ENCODE data around the gene ONECUT1. TPM values are rescaled to one million over a fixed set of nuclear protein-coding genes. Genes with fewer than 3 reads are reported as not detected.

ONECUT1 gene
- total and polyA plus RNA-seq, 2 of the 8 experiments (the other 6 are each of a cell fraction or from before 2014, with no cell fraction given) = 0.65 to 6.4 TPM

- Histone ChIP-seq H3K36me3 (ENCODE audit: control insufficient read depth in 2 of 4, insufficient read depth in 4 of 4, low read length in 3 of 4) (no peaks in the 10 kb centered on the region), H2BK20ac (ENCODE audit: low read length) (no peak overlapping the region), H4K91ac (replicated peaks; ENCODE audit: insufficient read length, low read length) (no peak overlapping the region), H3K27ac (ENCODE audit: low read depth, low read length) (no peak overlapping the region), H2AFZ (ENCODE audit: low read length) (peak overlapping the region; percentile 85; the same call in 1 of the 2 replicates), H3K23ac (ENCODE audit: insufficient read length) (no peak overlapping the region), H2BK5ac (ENCODE audit: low read depth, low read length) (no peak overlapping the region), H3K9ac (replicated peaks in 1 of 4; ENCODE audit: extremely low read depth in 1 of 4, low read depth in 3 of 4, low read length in 3 of 4) (no peak overlapping the region), H3K18ac (ENCODE audit: extremely low read depth, low read length) (no peak overlapping the region), H3K79me2 (ENCODE audit: control insufficient read depth in 1 of 2, insufficient read depth in 2 of 2, low read length in 2 of 2) (no peaks in the 10 kb centered on the region), H4K5ac (ENCODE audit: insufficient read length, low read depth, low read length) (no peak overlapping the region), H4K8ac (ENCODE audit: extremely low read depth, insufficient read depth, low read length) (no peak overlapping the region), H3K14ac (ENCODE audit: insufficient read length) (no peak overlapping the region), H3K9me3 (ENCODE audit: insufficient read depth in 2 of 2, low read depth in 1 of 2, low read length in 1 of 2) (no peaks in the 10 kb centered on the region), H3K56ac (replicated peaks; ENCODE audit: insufficient read length, low read depth, low read length) (no peak overlapping the region), H2BK12ac (ENCODE audit: low read depth, low read length) (0 out of 2 replicates have a peak overlapping the region, but pooled peaks have one; percentile 55), H3K4me3 (ENCODE audit: extremely low read depth in 1 of 4, insufficient read depth in 2 of 4, low read depth in 3 of 4, low read length in 4 of 4) (no peak overlapping the region), H4K20me1 (replicated peaks in 1 of 2; ENCODE audit: control insufficient read depth in 1 of 2, insufficient read depth in 2 of 2, low read length in 2 of 2) (no peaks in the 10 kb centered on the region), H2AK5ac (ENCODE audit: low read depth, low read length) (no peak overlapping the region), H2BK15ac (ENCODE audit: low read length) (no peak overlapping the region), H2BK120ac (replicated peaks; ENCODE audit: low read depth, low read length) (no peak overlapping the region), H3K27me3 (replicated peaks in 1 of 4; ENCODE audit: control insufficient read depth in 3 of 4, extremely low read depth in 1 of 4, insufficient read depth in 3 of 4, low read length in 3 of 4) (no peaks in the 10 kb centered on the region; a peak in 1 of 7 replicates), H3K23me2 (ENCODE audit: low read depth, low read length) (no peaks in the 10 kb centered on the region), H3K4me1 (replicated peaks in 1 of 4; ENCODE audit: control insufficient read depth in 3 of 4, insufficient read depth in 4 of 4, low read length in 3 of 4) (no peaks in the 10 kb centered on the region), H3K79me1 (ENCODE audit: low read depth, low read length) (no peaks in the 10 kb centered on the region), H3K4me2 (ENCODE audit: insufficient read depth in 1 of 2, low read depth in 2 of 2, low read length in 2 of 2) (no peak overlapping the region), H3K4ac (replicated peaks; ENCODE audit: insufficient read length, low read depth, low read length) (no peak overlapping the region)
- FAIRE-seq = no peak
- POLR2A ChIA-PET (ENCODE audit: partially characterized antibody) = interaction anchor here (1.3 kb wide), 1 partner anchor 15 kb away, joined by 4 read pairs; no protein-coding TSS in a partner anchor
- TF ChIP-seq GABPA (IDR thresholded peaks at IDR 0.05; ENCODE audit: borderline replicate concordance, insufficient read depth, low read length) = no peak
- TF ChIP-seq BCL11A (IDR thresholded peaks at IDR 0.05; ENCODE audit: low read depth in 2 of 2, low read length in 2 of 2) = no peak
- 91% methylated on average over 2 of the region's 2 CpGs; no CpG with 5 or more reads in 1 of the 2 experiments for WGBS, 2 experiments (ENCODE audit: extremely low coverage in 1 of 2, insufficient coverage in 1 of 2, insufficient read length in 1 of 2, insufficient replicate concordance in 2 of 2, low coverage in 1 of 2, low lambda C conversion rate in 2 of 2, missing lambda C conversion rate in 1 of 2)
- CTCF ChIA-PET (ENCODE audit: partially characterized antibody) = interaction anchor here (0.6 to 3.9 kb wide), 5 partner anchors 9 to 501 kb away, joined by 3 to 10 read pairs (median 4); no protein-coding TSS in a partner anchor
- no peak for DNase-seq (ENCODE audit: low read depth in 1 of 2, low spot score in 2 of 2)
Observed at GRCh38 chr15:52718551-52718950, 71.6 kb downstream of the ONECUT1 start.
